Stimulated activated CD4-positive, alpha-beta T cell treated with anti-CD3 and anti-CD28 coated beads, Interleukin-15, amount 100 ng/mL, for 24 hours (primary cell): ENCODE results near the gene TPSD1.
"Not testable (repeated sequence)": the region's sequence is repeated elsewhere in the genome, so short reads cannot be mapped to it uniquely, and the experiment has no call there.

Experiments
- DNase-seq: peaks from one replicate; pipeline ENCODE4 v3.0.0-alpha.2; 2020

Gene TPSD1

GRCh38 chr16:1255276-1256122, at the start of gene TPSD1:
Gene TPSD1, plus strand, starts transcription at chr16:1256069. Its CDS starts 212 bp downstream, at chr16:1256281.
- DNase-seq: not testable (repeated sequence)

- no peak for DNase-seq
These were observed 49.5 kb upstream of the TPSD1 start for GRCh38 chr16:1206326-1206725.

DNA sequence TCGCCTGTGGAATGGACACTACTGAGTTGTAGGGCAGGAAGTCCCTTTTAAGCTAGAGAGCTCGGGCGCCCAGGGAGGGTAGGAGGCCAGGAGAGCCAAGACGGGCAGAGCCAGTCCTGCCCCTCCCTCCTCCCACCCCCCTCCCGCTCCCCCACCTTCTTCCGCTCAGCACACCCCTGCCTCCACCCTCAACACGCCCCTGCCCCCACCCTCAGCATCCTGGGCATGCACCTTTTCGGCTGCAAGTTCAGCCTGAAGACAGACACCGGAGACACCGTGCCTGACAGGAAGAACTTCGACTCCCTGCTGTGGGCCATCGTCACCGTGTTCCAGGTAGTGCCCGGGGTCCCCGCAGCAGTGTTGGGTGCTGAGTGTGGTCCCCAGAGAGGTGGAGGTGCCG, 49.1 kb upstream of the TPSD1 start:
- DNase-seq: no peak

DNA sequence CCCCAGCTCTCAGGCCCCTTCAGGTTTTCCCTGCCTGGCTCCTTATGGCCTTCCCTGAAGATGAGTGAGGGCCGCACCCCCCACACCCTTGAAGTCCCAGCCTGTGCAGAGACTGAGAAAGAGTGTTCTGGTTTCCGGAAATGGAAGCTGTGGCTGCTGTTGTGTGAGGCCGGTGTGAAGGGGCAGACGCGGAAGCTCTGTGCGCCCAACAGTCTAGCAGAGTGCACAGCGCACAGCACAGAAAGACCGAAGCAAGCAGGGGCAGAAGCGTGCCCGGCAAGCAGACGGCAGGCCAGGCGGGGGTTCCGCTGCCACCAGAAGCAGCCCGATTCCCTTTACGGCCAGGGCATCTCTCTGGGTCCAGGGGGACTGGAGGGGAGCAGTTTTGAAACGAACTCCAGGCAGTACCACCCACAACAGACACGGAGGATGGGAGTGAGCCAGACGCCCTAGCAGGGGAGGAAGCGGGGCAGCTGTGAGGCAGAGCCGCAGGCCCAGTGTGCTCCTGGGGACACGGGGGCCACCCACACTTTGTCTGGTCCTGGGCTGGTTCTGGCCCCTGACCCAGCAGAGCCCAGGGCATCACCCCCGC, 47.5 kb upstream of the TPSD1 start:
- no peak for DNase-seq

DNA sequence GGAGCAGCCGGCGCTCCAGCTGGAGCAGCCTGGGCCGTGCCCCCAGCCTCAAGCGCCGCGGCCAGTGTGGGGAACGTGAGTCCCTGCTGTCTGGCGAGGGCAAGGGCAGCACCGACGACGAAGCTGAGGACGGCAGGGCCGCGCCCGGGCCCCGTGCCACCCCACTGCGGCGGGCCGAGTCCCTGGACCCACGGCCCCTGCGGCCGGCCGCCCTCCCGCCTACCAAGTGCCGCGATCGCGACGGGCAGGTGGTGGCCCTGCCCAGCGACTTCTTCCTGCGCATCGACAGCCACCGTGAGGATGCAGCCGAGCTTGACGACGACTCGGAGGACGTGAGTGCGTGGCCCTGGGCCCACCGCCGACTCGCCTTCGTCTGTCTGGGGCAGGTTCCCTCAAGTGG, 46.8 kb upstream of the TPSD1 start:
- DNase-seq: no peak

GRCh38 chr16:1210461-1210860, 45.4 kb upstream of the TPSD1 start:
- DNase-seq: no peak

DNA sequence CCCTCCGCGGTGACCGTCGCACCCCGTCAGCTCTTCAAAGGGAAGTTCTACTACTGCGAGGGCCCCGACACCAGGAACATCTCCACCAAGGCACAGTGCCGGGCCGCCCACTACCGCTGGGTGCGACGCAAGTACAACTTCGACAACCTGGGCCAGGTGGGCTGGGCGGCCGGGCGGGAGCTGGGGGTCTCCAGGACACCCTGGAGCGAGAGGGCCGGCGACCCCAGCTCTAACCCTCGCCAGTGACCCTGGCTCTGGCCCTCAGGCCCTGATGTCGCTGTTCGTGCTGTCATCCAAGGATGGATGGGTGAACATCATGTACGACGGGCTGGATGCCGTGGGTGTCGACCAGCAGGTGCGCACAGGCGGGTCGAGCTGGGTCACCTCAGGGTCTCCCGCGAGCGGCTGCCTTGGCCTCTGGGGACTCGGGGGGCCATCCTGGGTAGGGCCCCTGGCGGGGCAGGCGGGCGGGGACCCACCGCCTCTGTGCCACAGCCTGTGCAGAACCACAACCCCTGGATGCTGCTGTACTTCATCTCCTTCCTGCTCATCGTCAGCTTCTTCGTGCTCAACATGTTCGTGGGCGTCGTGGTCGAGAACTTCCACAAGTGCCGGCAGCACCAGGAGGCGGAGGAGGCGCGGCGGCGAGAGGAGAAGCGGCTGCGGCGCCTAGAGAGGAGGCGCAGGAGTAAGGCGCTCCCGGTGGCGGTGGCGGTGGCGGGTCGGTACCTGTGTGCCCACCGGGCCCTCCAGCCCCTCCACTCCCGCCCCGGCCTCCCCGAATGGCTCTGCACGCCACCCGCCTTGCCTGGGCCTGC, 44.2 kb upstream of the TPSD1 start:
- no peak for DNase-seq

GRCh38 chr16:1212616-1213194, 43.2 kb upstream of the TPSD1 start:
- DNase-seq: no peak

DNA sequence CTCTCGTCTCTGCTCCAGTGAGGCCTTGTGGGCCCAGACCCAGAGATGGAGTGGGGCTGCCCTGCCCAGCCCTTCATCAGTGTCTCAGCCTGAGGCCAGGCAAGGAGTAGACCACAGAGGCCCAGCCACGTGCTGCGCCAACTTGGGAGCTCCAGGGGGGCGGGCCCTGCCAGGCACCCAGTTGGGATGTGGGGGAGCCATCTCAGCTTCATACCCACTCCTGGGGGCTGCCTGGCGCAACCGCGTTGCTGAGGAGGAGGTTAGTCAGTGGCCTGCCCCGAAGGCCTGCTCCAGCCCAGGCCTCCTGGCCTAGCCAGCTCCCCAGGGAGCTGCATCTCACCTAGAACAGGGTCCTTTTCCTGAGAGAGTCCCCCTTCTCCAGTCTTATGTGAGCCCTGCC, 42.6 kb upstream of the TPSD1 start:
- DNase-seq: no peak

GRCh38 chr16:1213796-1214372, 42.0 kb upstream of the TPSD1 start:
- DNase-seq: no peak

DNA sequence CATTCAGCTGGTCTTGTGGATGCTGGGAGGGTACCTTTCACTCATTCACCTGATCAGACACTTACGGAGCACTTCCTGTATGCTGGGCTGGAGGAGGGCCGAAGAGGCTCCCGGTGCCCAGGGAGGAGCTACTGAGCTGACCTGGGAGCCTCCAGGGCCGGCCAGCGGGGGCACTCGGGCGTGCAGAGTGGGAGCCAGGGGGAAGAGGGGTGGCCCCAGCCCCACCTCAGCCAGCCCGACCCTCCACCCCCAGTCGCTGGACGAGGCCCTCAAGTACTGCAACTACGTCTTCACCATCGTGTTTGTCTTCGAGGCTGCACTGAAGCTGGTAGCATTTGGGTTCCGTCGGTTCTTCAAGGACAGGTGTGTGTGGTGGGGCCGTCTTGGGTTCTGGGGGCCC, 41.1 kb upstream of the TPSD1 start:
- no peak for DNase-seq

GRCh38 chr16:1215574-1216295, 40.1 kb upstream of the TPSD1 start:
- no peak for DNase-seq

GRCh38 chr16:1216296-1216619, 39.6 kb upstream of the TPSD1 start:
- DNase-seq: no peak

GRCh38 chr16:1216681-1217400, 39.0 kb upstream of the TPSD1 start:
- no peak for DNase-seq

DNA sequence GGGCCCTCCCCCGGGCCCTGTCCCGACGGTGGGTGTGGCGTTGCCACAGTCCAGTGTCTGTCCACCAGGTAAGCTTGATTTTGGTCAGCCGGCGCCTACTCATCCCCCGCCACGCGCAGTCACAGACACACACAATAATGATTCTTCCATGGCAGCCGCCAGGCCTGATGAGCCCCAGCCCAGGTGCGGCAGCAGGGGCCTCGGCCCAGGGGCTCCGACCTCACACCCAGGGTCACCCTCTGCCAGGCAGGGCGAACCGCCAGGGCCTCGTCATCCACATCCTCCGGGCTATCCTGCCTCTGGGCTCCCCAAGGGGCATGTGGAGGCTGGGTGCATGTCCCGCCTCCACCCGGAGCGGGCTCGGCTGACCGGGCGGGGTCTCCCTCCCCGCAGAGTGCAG, 38.3 kb upstream of the TPSD1 start:
- DNase-seq: no peak

DNA sequence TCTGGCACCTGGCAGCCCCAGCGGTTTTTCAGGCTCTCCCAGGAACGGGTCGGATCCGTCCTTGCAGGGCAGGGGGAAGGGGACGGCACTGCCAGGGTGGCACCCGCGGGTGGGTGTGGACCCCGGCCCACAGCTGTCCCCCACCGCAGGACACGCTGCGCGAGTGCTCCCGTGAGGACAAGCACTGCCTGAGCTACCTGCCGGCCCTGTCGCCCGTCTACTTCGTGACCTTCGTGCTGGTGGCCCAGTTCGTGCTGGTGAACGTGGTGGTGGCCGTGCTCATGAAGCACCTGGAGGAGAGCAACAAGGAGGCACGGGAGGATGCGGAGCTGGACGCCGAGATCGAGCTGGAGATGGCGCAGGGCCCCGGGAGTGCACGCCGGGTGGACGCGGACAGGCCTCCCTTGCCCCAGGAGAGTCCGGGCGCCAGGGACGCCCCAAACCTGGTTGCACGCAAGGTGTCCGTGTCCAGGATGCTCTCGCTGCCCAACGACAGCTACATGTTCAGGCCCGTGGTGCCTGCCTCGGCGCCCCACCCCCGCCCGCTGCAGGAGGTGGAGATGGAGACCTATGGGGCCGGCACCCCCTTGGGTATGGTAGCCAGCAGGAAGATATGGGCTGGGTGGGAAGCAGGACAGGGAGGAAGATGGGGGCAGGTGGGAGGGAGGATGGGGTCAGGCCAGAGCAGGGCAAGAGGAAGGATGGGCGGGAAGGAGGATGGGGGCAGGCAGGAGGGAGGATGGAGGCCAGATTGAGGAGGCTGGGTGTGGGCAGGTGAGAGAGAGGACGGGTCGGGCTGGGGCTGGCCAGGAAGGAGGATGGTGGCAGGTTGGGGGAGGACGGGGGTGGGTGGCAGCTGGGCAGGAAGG, 37.6 kb upstream of the TPSD1 start:
- no peak for DNase-seq

DNA sequence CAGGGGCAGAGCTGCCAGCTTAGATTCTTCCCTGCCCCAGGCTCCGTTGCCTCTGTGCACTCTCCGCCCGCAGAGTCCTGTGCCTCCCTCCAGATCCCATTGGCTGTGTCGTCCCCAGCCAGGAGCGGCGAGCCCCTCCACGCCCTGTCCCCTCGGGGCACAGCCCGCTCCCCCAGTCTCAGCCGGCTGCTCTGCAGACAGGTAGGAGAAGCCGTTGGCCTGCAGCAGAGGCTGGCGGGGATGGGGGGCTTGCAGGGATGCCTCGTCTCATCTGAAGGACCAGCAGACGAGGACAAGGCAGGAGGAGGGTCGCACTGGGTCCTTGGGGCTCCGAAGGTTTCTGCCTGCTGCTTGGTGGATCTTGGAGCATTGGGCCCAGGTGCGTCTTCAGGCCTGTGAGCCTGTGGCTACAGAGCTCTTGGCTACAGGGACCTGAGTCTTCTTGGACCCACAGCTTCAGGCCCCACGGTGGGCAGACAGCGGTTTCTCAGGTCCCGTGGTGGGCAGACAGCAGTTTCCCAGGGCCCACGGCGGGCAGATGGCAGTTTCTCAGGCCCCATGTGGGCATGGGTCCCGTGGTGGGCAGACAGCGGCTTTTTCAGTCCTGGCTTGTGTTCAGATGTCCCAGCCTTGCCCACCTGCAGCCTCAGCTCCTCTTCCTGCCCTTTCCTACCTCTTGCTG, 36.8 kb upstream of the TPSD1 start:
- no peak for DNase-seq

DNA sequence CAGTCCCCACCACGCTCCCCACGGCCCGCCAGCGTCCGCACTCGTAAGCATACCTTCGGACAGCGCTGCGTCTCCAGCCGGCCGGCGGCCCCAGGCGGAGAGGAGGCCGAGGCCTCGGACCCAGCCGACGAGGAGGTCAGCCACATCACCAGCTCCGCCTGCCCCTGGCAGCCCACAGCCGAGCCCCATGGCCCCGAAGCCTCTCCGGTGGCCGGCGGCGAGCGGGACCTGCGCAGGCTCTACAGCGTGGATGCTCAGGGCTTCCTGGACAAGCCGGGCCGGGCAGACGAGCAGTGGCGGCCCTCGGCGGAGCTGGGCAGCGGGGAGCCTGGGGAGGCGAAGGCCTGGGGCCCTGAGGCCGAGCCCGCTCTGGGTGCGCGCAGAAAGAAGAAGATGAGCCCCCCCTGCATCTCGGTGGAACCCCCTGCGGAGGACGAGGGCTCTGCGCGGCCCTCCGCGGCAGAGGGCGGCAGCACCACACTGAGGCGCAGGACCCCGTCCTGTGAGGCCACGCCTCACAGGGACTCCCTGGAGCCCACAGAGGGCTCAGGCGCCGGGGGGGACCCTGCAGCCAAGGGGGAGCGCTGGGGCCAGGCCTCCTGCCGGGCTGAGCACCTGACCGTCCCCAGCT, 35.7 kb upstream of the TPSD1 start:
- DNase-seq: no peak

GRCh38 chr16:1220841-1221627, 34.8 kb upstream of the TPSD1 start:
- DNase-seq: no peak
